SK-N-SH (cell line): ENCODE measurements around the gene IGF1R. TPM values are rescaled to one million over a fixed set of nuclear protein-coding genes. Genes with fewer than 3 reads are reported as not detected.

ENCODE experiments used
- CTCF ChIA-PET: fragments of 300-600, 350-600 bp; formaldehyde crosslinking; extraction: SDS; loops from one replicate; lab custom pipeline; 2021; lab: Yijun Ruan, JAX
- POLR2A ChIA-PET: fragments of 350-600 bp; sonication (Branson Sonifier 250); formaldehyde crosslinking; extraction: SDS; loops from one replicate; lab custom pipeline; 2020; ENCODE audit warnings: antibody characterized with exemption, inconsistent platforms; lab: Yijun Ruan, JAX
- DNase-seq: peaks from one replicate; pipeline ENCODE4 v3.0.0; 2012
- H2AFZ ChIP-seq: fragments of 200-600 bp; sonication (generic); 2 replicates; pipeline ENCODE4 v1.8.1; 2016; ENCODE audit warnings: antibody characterized with exemption, mild to moderate bottlenecking, low read depth
- H3F3A ChIP-seq: fragments of 200-600 bp; sonication (generic); replicated peaks from 2 replicates; pipeline ENCODE3; 2016; ENCODE audit warnings: antibody characterized with exemption, mild to moderate bottlenecking; ENCODE audit not compliant: insufficient read depth
- H3K27ac ChIP-seq, 2 experiments: fragments of 200-500 bp in 1 of 2; fragments of 200-600 bp in 1 of 2; sonication (Bioruptor generic) in 1 of 2; sonication (generic), shearing (Covaris generic) in 1 of 2; 2 replicates each; pipeline versions ENCODE4 v1.5.1 to v1.6.1; 2014 to 2016; ENCODE audit warnings: low read depth in 2 of 2, inconsistent platforms in 1 of 2, low read length in 1 of 2, mild to moderate bottlenecking in 1 of 2, mixed read lengths in 1 of 2
- H3K27me3 ChIP-seq: fragments of 200-600 bp; sonication (generic), shearing (Covaris generic); 2 replicates; pipeline ENCODE4 v1.6.1; 2016; ENCODE audit warnings: mixed run types; ENCODE audit not compliant: insufficient read depth
- H3K36me3 ChIP-seq, 2 experiments: fragments of 200-500 bp in 1 of 2; fragments of 200-600 bp in 1 of 2; sonication (Bioruptor generic) in 1 of 2; sonication (generic) in 1 of 2; replicated peaks in 1 of 2; 2 replicates each; pipeline versions ENCODE3 to v1.5.1; 2014 to 2016; ENCODE audit warnings: low read length in 1 of 2, mild to moderate bottlenecking in 1 of 2; ENCODE audit not compliant: insufficient read depth in 2 of 2, control insufficient read depth in 1 of 2
- H3K4me1 ChIP-seq, 2 experiments: fragments of 200-500 bp in 1 of 2; fragments of 200-600 bp in 1 of 2; sonication (Bioruptor generic) in 1 of 2; sonication (generic), shearing (Covaris generic) in 1 of 2; 2 replicates each; pipeline versions ENCODE4 v1.5.1 to v1.6.1; 2014 to 2016; ENCODE audit warnings: low read depth in 1 of 2, low read length in 1 of 2, mixed run types in 1 of 2; ENCODE audit not compliant: insufficient read depth in 2 of 2, control insufficient read depth in 1 of 2
- H3K4me2 ChIP-seq: fragments of 200-600 bp; sonication (generic), shearing (Covaris generic); 2 replicates; pipeline ENCODE4 v1.6.1; 2017; ENCODE audit warnings: mixed run types
- H3K4me3 ChIP-seq, 2 experiments: fragments of 200-500 bp in 1 of 2; fragments of 200-600 bp in 1 of 2; sonication (Bioruptor generic) in 1 of 2; sonication (generic), shearing (Covaris generic) in 1 of 2; 2 replicates each; pipeline versions ENCODE4 v1.5.1 to v1.8.1; 2014 to 2016; ENCODE audit warnings: low read depth in 2 of 2, inconsistent platforms in 1 of 2, low read length in 1 of 2, mild to moderate bottlenecking in 1 of 2, mixed read lengths in 1 of 2, moderate library complexity in 1 of 2
- H3K79me2 ChIP-seq: fragments of 200-600 bp; sonication (generic); 2 replicates; pipeline ENCODE4 v1.8.1; 2017; ENCODE audit warnings: mild to moderate bottlenecking; ENCODE audit not compliant: insufficient read depth
- H3K9ac ChIP-seq: fragments of 200-600 bp; sonication (generic); 2 replicates; pipeline ENCODE4 v1.6.1; 2017; ENCODE audit warnings: mixed run types
- H3K9me2 ChIP-seq: fragments of 200-600 bp; sonication (generic); 2 replicates; pipeline ENCODE4 v1.6.1; 2017; ENCODE audit warnings: mixed run types
- H3K9me3 ChIP-seq: fragments of 200-600 bp; sonication (generic); 2 replicates; pipeline ENCODE4 v1.6.1; 2017; ENCODE audit warnings: mixed run types, mild to moderate bottlenecking, moderate library complexity
- H4K20me1 ChIP-seq: fragments of 200-600 bp; sonication (generic); 2 replicates; pipeline ENCODE4 v1.6.1; 2017; ENCODE audit warnings: mild to moderate bottlenecking, mixed run types; ENCODE audit not compliant: insufficient read depth
- CTCF ChIP-seq: fragments of 200-600 bp; sonication (generic); IDR thresholded peaks from 2 replicates; pipeline ENCODE4 v1.6.1; 2017; ENCODE audit warnings: antibody characterized with exemption, mild to moderate bottlenecking, moderate library complexity
- ELF1 ChIP-seq: IDR thresholded peaks from 2 replicates; pipeline ENCODE4 v1.4.0; 2012
- EP300 ChIP-seq, 2 experiments: IDR thresholded peaks; 2 replicates each; pipeline versions ENCODE4 v1.4.0 to v1.6.1; 2012; ENCODE audit warnings: borderline replicate concordance in 1 of 2, low read depth in 1 of 2, low read length in 1 of 2
- EZH2phosphoT487 ChIP-seq: fragments of 200-600 bp; sonication (generic); IDR thresholded peaks from 2 replicates; pipeline ENCODE4 v1.6.1; 2017; ENCODE audit warnings: low read depth, mixed run types, mild to moderate bottlenecking, antibody characterized with exemption, moderate library complexity, borderline replicate concordance
- FOSL2 ChIP-seq: IDR thresholded peaks from 2 replicates; pipeline ENCODE4 v1.4.0; 2012; ENCODE audit warnings: low read depth, mild to moderate bottlenecking, moderate library complexity, borderline replicate concordance
- FOXJ3 ChIP-seq: sonication (generic); formaldehyde crosslinking; IDR thresholded peaks from 2 replicates; pipeline ENCODE4 v1.5.1; 2020; ENCODE audit warnings: mild to moderate bottlenecking, missing genetic modification reagents
- FOXM1 ChIP-seq: IDR thresholded peaks from 2 replicates; pipeline ENCODE4 v1.4.0; 2012; ENCODE audit warnings: low read depth, mild to moderate bottlenecking
- GABPA ChIP-seq: IDR thresholded peaks from 2 replicates; pipeline ENCODE4 v1.4.0; 2012; ENCODE audit warnings: low read depth, mild to moderate bottlenecking
- GATA2 ChIP-seq: sonication (generic); formaldehyde crosslinking; IDR thresholded peaks from 2 replicates; pipeline ENCODE4 v1.5.0; 2020; ENCODE audit warnings: mild to moderate bottlenecking, missing genetic modification reagents
- IRF3 ChIP-seq: fragments of 150-350 bp; IDR thresholded peaks from 2 replicates; pipeline ENCODE4 v1.6.1; 2016; ENCODE audit warnings: mild to moderate bottlenecking, low read depth, low read length
- JUND ChIP-seq: IDR thresholded peaks from 2 replicates; pipeline ENCODE4 v1.4.0; 2012
- MAX ChIP-seq: IDR thresholded peaks from 2 replicates; pipeline ENCODE4 v1.4.0; 2012; ENCODE audit warnings: low read depth
- NRF1 ChIP-seq: IDR thresholded peaks from 2 replicates; pipeline ENCODE4 v1.6.1; 2012; ENCODE audit warnings: low read depth, mild to moderate bottlenecking, low read length
- PBX3 ChIP-seq: IDR thresholded peaks from 2 replicates; pipeline ENCODE4; 2012
- POLR2AphosphoS5 ChIP-seq: IDR thresholded peaks from 2 replicates; pipeline ENCODE4 v1.6.1; 2012; ENCODE audit warnings: low read depth, low read length
- RCOR1 ChIP-seq: fragments of 150-350 bp; IDR thresholded peaks from 2 replicates; pipeline ENCODE4 v1.6.1; 2017; ENCODE audit warnings: antibody characterized with exemption, low read length
- REST ChIP-seq: IDR thresholded peaks from 2 replicates; pipeline ENCODE4 v1.6.1; 2012; ENCODE audit warnings: mild to moderate bottlenecking, low read depth, low read length, moderate library complexity
- RFX5 ChIP-seq: IDR thresholded peaks from 2 replicates; pipeline ENCODE4 v1.6.1; 2012; ENCODE audit warnings: mild to moderate bottlenecking, improper control_type of control experiment, low read length
- RXRA ChIP-seq: IDR thresholded peaks from 2 replicates; pipeline ENCODE4 v1.4.0; 2012; ENCODE audit warnings: low read depth, mild to moderate bottlenecking, borderline replicate concordance
- TAF1 ChIP-seq: IDR thresholded peaks from 2 replicates; pipeline ENCODE4 v1.6.1; 2012; ENCODE audit warnings: low read depth, mild to moderate bottlenecking, low read length, moderate library complexity, borderline replicate concordance
- TCF12 ChIP-seq: IDR thresholded peaks from 2 replicates; pipeline ENCODE4 v1.4.0; 2012
- TEAD4 ChIP-seq: IDR thresholded peaks from 2 replicates; pipeline ENCODE4 v1.4.0; 2012; ENCODE audit warnings: mild to moderate bottlenecking, borderline replicate concordance; ENCODE audit not compliant: insufficient read depth
- USF2 ChIP-seq: fragments of 150-350 bp; IDR thresholded peaks from 2 replicates; pipeline ENCODE4 v1.6.1; 2017; ENCODE audit warnings: antibody characterized with exemption, low read length, low read depth, borderline replicate concordance
- WGBS: methylation state at CpG from one replicate; pipeline ENCODE4 v1.1.6; 2017; ENCODE audit warnings: low lambda C conversion rate; 5-methylcytosine and 5-hydroxymethylcytosine counted together
- polyA plus RNA-seq, 3 experiments: library from polyadenylated mRNA; depleted of rRNA; stranded (reverse); fragments of >200 nt; gene quantifications; 2 replicates each; pipeline ENCODE4 v1.2.3, GENCODE V29; 2012

Gene IGF1R
- polyA plus RNA-seq, 1 of the 3 experiments (the other 2 are of a cell fraction): 9.5 TPM

- Histone ChIP-seq H3K27me3 (no peaks in the 10 kb centered on the region), H2AFZ (no peak overlapping the region), H3K4me2 (peak overlapping the region; percentile 70), H3F3A (peaks cover 33% of the 10 kb centered on the region), H3K79me2 (peaks cover 8% of the 10 kb centered on the region), H3K27ac (peak overlapping the region; percentile 62 to 98; a peak in 3 of 4 replicates), H3K9me2 (no peaks in the 10 kb centered on the region), H3K4me3 (peak overlapping the region; percentile 6 to 38; a peak in 3 of 4 replicates), H4K20me1 (no peaks in the 10 kb centered on the region), H3K9me3 (no peaks in the 10 kb centered on the region), H3K4me1 (peaks cover 14 to 22% of the 10 kb centered on the region in 2 experiments), H3K36me3 (peaks cover 0 to 6% of the 10 kb centered on the region in 2 experiments), H3K9ac (peak overlapping the region; percentile 62; the same call in 1 of the 2 replicates)
- no peak for DNase-seq
- POLR2A ChIA-PET: no interaction called here
- 14% methylated on average over 12 of the region's 12 CpGs for WGBS
- CTCF ChIA-PET: interaction anchor here (1.4 to 1.9 kb wide), 2 partner anchors 46 to 378 kb away, joined by 3 to 6 read pairs; no protein-coding TSS in a partner anchor
- TF ChIP-seq TAF1 (no peak), RCOR1 (no peak), REST (no peak), IRF3 (no peak), FOSL2 (peak; percentile 94), GATA2 (CRISPR knock-in tag) (no peak), JUND (peak; percentile 99), TCF12 (peak; percentile 98), USF2 (no peak), POLR2AphosphoS5 (peak; percentile 82; the same call in 1 of the 2 replicates), ELF1 (no peak), RFX5 (no peak), EP300 (IDR thresholded peaks at IDR 0.05; ENCODE audit: borderline replicate concordance in 1 of 2, low read depth in 1 of 2, low read length in 1 of 2) (peak; percentile 51 to 96), RXRA (peak; percentile 80; the same call in 1 of the 2 replicates), TEAD4 (peak; percentile 93), FOXM1 (peak; percentile 65), CTCF (no peak), MAX (peak; percentile 59; the same call in 1 of the 2 replicates), NRF1 (no peak), PBX3 (peak; percentile 100), FOXJ3 (CRISPR knock-in tag) (no peak), EZH2phosphoT487 (no peak), GABPA (no peak)
Observed at GRCh38 chr15:98896802-98897732, 248.7 kb downstream of the IGF1R start.
